GM18508 (cell line): ENCODE results near the gene PPFIA2.
A peak's percentile ranks its signal among the peaks of the same experiment; 100 is the strongest.
"Not testable (repeated sequence)": the region's sequence is repeated elsewhere in the genome, so short reads cannot be mapped to it uniquely, and the experiment has no call there.

ENCODE experiments used
- ATAC-seq: cut with Tn5 transposase; IDR thresholded peaks from one replicate; pipeline ENCODE4 v1.9.1; 2021; ENCODE audit warnings: moderate number of reproducible peaks; ENCODE audit not compliant: insufficient read depth, unreplicated experiment

Gene PPFIA2

DNA sequence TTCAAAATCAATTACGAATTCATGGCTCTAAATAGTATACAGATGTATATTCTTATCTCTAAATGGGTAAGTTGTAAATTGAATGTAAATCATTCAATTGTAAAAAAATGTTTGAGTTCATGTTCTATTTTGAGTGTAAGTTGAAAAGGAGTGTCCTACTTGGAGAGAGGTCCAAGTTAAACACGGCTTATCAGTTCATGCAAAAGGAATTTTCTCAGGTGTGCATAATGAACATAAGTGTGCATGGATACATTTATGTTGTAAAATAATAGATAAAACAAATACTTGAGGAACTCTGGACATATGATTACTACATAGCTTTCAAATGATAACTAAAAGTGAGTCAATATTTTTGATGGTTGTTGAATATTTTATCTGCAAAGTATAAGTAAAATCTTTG, 79.5 kb downstream of the PPFIA2 start:
- no peak for ATAC-seq

DNA sequence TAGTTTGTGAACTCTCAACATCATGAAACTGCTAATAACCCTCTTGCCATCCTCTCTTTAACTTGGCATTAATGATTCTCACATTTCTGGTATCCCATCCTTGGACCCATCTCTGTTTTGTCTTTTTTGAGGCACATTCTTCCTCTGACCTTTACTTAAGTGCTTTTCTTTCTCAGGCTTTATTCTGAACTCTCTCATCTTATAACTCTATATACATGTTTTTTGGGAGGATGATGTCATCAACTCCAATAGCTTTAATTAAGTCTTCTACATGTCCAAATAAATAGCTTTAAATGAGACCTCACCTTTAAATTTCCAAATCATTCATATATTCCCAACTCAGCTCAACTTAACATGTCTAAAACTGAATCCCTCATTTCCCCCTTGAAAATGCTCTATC, 88.4 kb downstream of the PPFIA2 start:
- ATAC-seq: no peak

DNA sequence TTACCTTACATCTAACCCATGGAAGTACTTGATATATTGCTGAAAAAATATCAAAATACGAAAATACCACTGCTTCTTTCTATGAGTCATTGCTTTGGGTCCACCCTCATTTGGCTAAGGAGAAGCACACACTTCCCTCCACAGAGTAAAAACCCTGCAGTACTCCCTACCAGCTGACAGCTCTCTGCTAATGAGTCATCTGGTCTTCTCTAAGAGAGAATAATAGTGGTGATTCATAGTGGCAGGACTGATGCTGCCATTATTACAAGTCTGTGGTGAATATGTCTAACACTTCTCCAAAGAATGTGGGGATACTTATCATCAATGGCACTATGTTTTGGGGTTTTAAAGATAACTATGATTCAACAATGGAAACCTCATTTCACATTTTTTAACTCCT, 90.7 kb downstream of the PPFIA2 start:
- ATAC-seq: peak; percentile 93

GRCh38 chr12:81659310-81659709, 99.8 kb downstream of the PPFIA2 start:
- not testable (repeated sequence) for ATAC-seq

- ATAC-seq: peak; percentile 61
Observed at GRCh38 chr12:81644503-81644902, 114.6 kb downstream of the PPFIA2 start.

- ATAC-seq: no peak
Observed at GRCh38 chr12:81639196-81639595, 120.0 kb downstream of the PPFIA2 start.

- no peak for ATAC-seq
Observed at GRCh38 chr12:81633127-81633526, 126.0 kb downstream of the PPFIA2 start.

- ATAC-seq: no peak
Observed at GRCh38 chr12:81627336-81628189, 131.6 kb downstream of the PPFIA2 start.

- no peak for ATAC-seq
Observed at GRCh38 chr12:81626406-81626805, 132.7 kb downstream of the PPFIA2 start.

DNA sequence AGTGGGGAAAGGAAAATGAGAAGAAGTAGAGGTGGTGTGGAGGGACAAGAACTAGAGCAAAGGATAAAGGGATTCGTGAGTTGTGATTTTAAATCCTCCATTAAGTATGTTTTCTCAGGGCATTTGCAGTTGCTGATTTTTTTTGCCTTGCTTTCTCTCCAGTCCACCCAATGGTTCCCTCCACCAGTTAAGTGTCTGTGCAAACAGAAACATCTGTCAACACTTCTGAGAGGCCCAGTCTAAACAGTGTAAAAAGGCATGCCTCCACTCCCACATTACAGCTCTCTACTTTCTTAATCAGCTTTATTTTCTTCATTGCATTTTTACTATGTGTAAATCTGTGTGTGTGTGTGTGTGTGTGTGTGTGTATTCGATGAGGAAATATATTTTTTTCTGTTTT, 141.2 kb downstream of the PPFIA2 start:
- ATAC-seq: no peak

GRCh38 chr12:81615026-81615588, 144.0 kb downstream of the PPFIA2 start:
- no peak for ATAC-seq

- no peak for ATAC-seq
Observed at GRCh38 chr12:81610955-81611889, 147.9 kb downstream of the PPFIA2 start.

GRCh38 chr12:81597928-81598604, 161.1 kb downstream of the PPFIA2 start:
- peak; percentile 97 for ATAC-seq

DNA sequence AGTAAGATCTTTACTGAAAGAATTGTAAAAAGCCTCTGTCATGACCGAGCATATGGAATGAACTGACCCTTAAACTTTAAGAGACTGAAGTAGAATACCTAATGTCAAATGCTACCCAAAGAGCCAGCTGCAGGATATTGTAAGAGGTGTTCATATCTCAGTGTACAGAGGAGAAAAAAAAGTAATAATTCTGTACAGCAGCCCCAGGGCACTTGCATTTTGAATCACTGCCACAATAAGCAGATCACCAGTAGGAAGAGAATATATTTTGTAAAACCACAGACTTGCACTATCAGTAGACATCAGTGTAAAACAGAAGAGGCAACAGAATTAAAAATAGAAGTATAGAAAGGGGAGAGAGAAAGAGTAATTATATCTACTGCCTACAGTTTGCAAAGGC, 162.6 kb downstream of the PPFIA2 start:
- no peak for ATAC-seq

- ATAC-seq: no peak
Observed at GRCh38 chr12:81591256-81591655, 167.9 kb downstream of the PPFIA2 start.

DNA sequence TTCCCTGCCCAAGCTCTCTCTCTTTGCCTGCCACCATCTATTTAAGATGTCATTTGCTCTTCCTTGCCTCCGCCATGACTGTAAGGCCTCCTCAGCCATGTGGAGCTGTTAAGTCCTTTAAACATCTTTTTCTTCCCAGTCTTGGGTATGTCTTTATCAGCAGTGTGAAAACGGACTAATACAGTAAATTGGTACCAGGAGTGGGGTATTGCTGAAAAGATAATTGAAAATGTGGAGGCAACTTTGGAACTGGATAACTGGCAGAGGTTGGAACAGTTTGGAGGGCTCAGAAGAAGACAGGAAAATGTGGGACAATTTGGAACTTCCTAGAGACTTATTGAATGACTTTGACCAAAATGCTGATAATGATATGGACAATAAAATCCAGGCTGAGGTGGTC, 168.4 kb downstream of the PPFIA2 start:
- ATAC-seq: not testable (repeated sequence)

DNA sequence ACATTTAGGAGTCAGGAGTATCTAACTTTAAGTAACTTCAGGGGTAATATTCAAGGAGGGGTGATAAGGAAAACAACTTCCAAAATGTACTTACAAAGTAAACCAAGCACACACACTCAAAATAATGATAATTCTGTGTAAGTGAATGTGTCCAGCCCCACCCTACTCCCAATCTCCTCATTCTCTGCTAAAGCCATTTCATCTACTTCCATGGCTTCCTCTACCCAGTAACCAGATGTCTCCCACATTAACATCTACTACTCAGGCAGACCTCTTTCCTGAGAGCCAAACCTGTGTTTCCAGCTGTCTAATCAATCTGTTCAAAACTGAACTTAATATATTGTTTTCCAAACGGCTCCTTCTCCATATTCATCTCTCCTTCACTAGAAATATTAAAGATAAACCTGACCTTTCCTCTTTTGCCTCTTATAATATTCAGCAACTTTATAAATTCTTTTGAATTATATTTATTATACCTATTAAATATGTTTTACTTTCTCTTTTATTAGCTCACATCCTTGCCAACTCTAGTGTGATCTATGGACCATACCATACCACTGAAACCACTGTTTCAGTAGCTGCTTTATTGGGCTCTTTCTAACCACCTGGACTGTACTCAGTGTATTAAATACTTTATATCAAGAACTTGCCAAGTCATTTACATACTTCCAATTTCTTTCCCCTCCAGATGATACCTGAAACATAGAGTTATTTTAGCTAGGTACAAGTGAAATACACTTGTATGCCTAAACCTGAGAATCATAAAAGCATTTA, 170.7 kb downstream of the PPFIA2 start:
- ATAC-seq: no peak

- ATAC-seq: no peak
Observed at GRCh38 chr12:81585787-81586186, 173.4 kb downstream of the PPFIA2 start.

GRCh38 chr12:81573228-81573627, 185.9 kb downstream of the PPFIA2 start:
- no peak for ATAC-seq

- no peak for ATAC-seq
Observed at GRCh38 chr12:81572411-81572810, 186.7 kb downstream of the PPFIA2 start.
